Measurements from ENCODE around the gene SGSM1.

The SGSM1 gene

GRCh38 chr22:24845041-24845898 is 39.3 kb downstream of the SGSM1 start:
- DNase-seq = no peak

- DNase-seq = no peak
Measured at GRCh38 chr22:24847490-24847889, 41.5 kb downstream of the SGSM1 start.

GRCh38 chr22:24848559-24849168 is 42.7 kb downstream of the SGSM1 start:
- no peak for DNase-seq

GRCh38 chr22:24855794-24856193 is 49.8 kb downstream of the SGSM1 start:
- DNase-seq = no peak

GRCh38 chr22:24857576-24857975 is 51.6 kb downstream of the SGSM1 start:
- DNase-seq = no peak

- DNase-seq = no peak
Measured at GRCh38 chr22:24859587-24859986, 53.6 kb downstream of the SGSM1 start.

- no peak for DNase-seq
Measured at GRCh38 chr22:24865508-24865907, 59.5 kb downstream of the SGSM1 start.

- DNase-seq = no peak
Measured at GRCh38 chr22:24867323-24868022, 61.5 kb downstream of the SGSM1 start.

GRCh38 chr22:24868979-24869378 is 63.0 kb downstream of the SGSM1 start:
- no peak for DNase-seq

- no peak for DNase-seq
Measured at GRCh38 chr22:24871611-24872205, 65.7 kb downstream of the SGSM1 start.

- no peak for DNase-seq
Measured at GRCh38 chr22:24873226-24873625, 67.2 kb downstream of the SGSM1 start.

- no peak for DNase-seq
Measured at GRCh38 chr22:24875862-24876506, 70.0 kb downstream of the SGSM1 start.

- no peak for DNase-seq
Measured at GRCh38 chr22:24876700-24877099, 70.7 kb downstream of the SGSM1 start.

- DNase-seq = no peak
Measured at GRCh38 chr22:24878969-24879368, 73.0 kb downstream of the SGSM1 start.

GRCh38 chr22:24883432-24883831 is 77.4 kb downstream of the SGSM1 start:
- no peak for DNase-seq

GRCh38 chr22:24887260-24887659 is 81.2 kb downstream of the SGSM1 start:
- DNase-seq = no peak

GRCh38 chr22:24893341-24894070 is 87.5 kb downstream of the SGSM1 start:
- no peak for DNase-seq

GRCh38 chr22:24894220-24894975 is 88.4 kb downstream of the SGSM1 start:
- peak; percentile 24 for DNase-seq

- DNase-seq = peak; percentile 8
Measured at GRCh38 chr22:24894998-24895397, 89.0 kb downstream of the SGSM1 start.

GRCh38 chr22:24901448-24901847 is 95.4 kb downstream of the SGSM1 start:
- no peak for DNase-seq

- DNase-seq = no peak
Measured at GRCh38 chr22:24905909-24906308, 99.9 kb downstream of the SGSM1 start.
